ENCODE results near the gene SLC2A8.
A peak's percentile ranks its signal among the peaks of the same experiment; 100 is the strongest.

Gene SLC2A8

GRCh38 chr9:127455324-127455992 is 58.5 kb downstream of the SLC2A8 start:
- H3K4me3 ChIP-seq (ENCODE audit: low read depth, low read length): no peak overlapping the region
- H3K36me3 ChIP-seq: peaks cover 37% of the 10 kb centered on the region
- no peaks in the 10 kb centered on the region; the same call in 1 of the 2 replicates for H3K4me1 ChIP-seq
- H3K9me3 ChIP-seq: no peaks in the 10 kb centered on the region
- no peaks in the 10 kb centered on the region for H3K27me3 ChIP-seq
- no peak for DNase-seq
- TF ChIP-seq, protein P1, sequence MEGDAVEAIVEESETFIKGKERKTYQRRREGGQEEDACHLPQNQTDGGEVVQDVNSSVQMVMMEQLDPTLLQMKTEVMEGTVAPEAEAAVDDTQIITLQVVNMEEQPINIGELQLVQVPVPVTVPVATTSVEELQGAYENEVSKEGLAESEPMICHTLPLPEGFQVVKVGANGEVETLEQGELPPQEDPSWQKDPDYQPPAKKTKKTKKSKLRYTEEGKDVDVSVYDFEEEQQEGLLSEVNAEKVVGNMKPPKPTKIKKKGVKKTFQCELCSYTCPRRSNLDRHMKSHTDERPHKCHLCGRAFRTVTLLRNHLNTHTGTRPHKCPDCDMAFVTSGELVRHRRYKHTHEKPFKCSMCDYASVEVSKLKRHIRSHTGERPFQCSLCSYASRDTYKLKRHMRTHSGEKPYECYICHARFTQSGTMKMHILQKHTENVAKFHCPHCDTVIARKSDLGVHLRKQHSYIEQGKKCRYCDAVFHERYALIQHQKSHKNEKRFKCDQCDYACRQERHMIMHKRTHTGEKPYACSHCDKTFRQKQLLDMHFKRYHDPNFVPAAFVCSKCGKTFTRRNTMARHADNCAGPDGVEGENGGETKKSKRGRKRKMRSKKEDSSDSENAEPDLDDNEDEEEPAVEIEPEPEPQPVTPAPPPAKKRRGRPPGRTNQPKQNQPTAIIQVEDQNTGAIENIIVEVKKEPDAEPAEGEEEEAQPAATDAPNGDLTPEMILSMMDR (IDR thresholded peaks at IDR 0.05; ENCODE audit: low read depth, low read length): peak; percentile 39

GRCh38 chr9:127457191-127457878 is 60.4 kb downstream of the SLC2A8 start:
- H3K36me3 ChIP-seq: peaks cover 34% of the 10 kb centered on the region
- TF ChIP-seq, protein P1 (IDR thresholded peaks at IDR 0.05; ENCODE audit: low read depth, low read length): no peak
- no peaks in the 10 kb centered on the region; the same call in 1 of the 2 replicates for H3K4me1 ChIP-seq
- no peak overlapping the region for H3K4me3 ChIP-seq (ENCODE audit: low read depth, low read length)
- no peaks in the 10 kb centered on the region for H3K27me3 ChIP-seq
- H3K9me3 ChIP-seq: no peaks in the 10 kb centered on the region
- no peak for DNase-seq
